Pancreas (tissue), 10 donors: ENCODE data around the gene TUBA1B. TPM values are rescaled to one million over a fixed set of nuclear protein-coding genes. Genes with fewer than 3 reads are reported as not detected.

Experiments
- ATAC-seq, 4 donors: fragments of 200-7000 bp; cut with Tn5 transposase; one replicate each; pipeline versions ENCODE4 v1.8.0 to v1.9.1; 2020; ENCODE audit warnings: mild to moderate bottlenecking in 4 of 4, moderate library complexity in 4 of 4
- DNase-seq, 6 donors: peaks; one replicate each; pipeline ENCODE4 v3.0.0-alpha.2; 2020
- FAIRE-seq: peaks from 2 replicates; lab custom pipeline; 2012; peaks lifted over from hg19 to GRCh38; lab: Jason Lieb, UNC
- H3K27ac ChIP-seq, 4 donors: fragments of 200-600 bp; sonication (generic); 1 replicate in 3 of 4; 2 replicates in 1 of 4; pipeline versions ENCODE4 v1.5.0 to v1.8.0; 2020
- H3K27me3 ChIP-seq, 4 donors: fragments of 200-600 bp; one replicate each; pipeline ENCODE4 v1.8.0; 2021
- H3K36me3 ChIP-seq, 3 donors: fragments of 200-600 bp; sonication (generic) in 1 of 3; one replicate each; pipeline versions ENCODE4 v1.5.0 to v1.8.0; 2020 to 2021
- H3K4me1 ChIP-seq, 3 donors: fragments of 200-600 bp; one replicate each; pipeline ENCODE4 v1.8.0; 2021
- H3K4me3 ChIP-seq, 4 donors: fragments of 200-600 bp; sonication (generic) in 2 of 4; one replicate each; pipeline versions ENCODE4 v1.5.0 to v1.8.0; 2020 to 2021
- H3K9me3 ChIP-seq, 4 donors: fragments of 200-600 bp; one replicate each; pipeline ENCODE4 v1.8.0; 2021
- whole genome bisulfite sequencing, 2 donors: extraction: QIAGEN DNeasy Blood & Tissue Kit; methylation state at CpG; one replicate each; pipeline ENCODE4 v1.1.7; 2013; 5-methylcytosine and 5-hydroxymethylcytosine counted together
- intact Hi-C, 3 donors: fragments of 100-400 bp; cut with DNase I; formaldehyde crosslinking; loops; one replicate each; pipeline versions ENCODE4 v1.11.1 to v1.14.2; 2022
- polyA plus RNA-seq, 2 donors: library from polyadenylated mRNA; stranded (reverse); fragments of 200-250 nt; gene quantifications; one replicate each; pipeline ENCODE4 v1.2.3, GENCODE V29; 2013
- total RNA-seq, 6 donors: library from RNA; stranded (reverse); fragmentation: NEBNext Ultra II Directional in 4 of 6; extraction: Animal tissue kit (Norgen Biotek cat#: 25700) in 4 of 6; gene quantifications; one replicate each; pipeline versions ENCODE4 v1.2.1 to v1.2.4, GENCODE V29; 2021 to 2023
- TF ChIP-seq, protein P1 (sequence below), 4 donors: fragments of 200-600 bp; sonication (generic) in 3 of 4; IDR thresholded peaks; one replicate each; pipeline versions ENCODE4 v1.5.0 to v1.8.0; 2021; ENCODE audit warnings: antibody characterized with exemption in 4 of 4
- donor health status: healthy with polysubstance abuse.
- donor health status: DM: no; HTN: no; CAD: no; lungs with moderate emphysema.
- donor health status: DM: no; HTN: no; CAD: no.
- donor health status: control.
- donor health status: control.
- donor health status: Bipolar disorder and iron deficiency.
- donor health status: DM: yes; HTN: yes; CAD: no.
- donor health status: DM: no; HTN: no; CAD: no.
- donor health status: DM: no; HTN: no; CAD: no.
- donor health status: DM: yes; HTN: yes; CAD: no.

The TUBA1B gene
- total and polyA plus RNA-seq, 8 donors: 43.1 to 214 (median 109) TPM

DNA sequence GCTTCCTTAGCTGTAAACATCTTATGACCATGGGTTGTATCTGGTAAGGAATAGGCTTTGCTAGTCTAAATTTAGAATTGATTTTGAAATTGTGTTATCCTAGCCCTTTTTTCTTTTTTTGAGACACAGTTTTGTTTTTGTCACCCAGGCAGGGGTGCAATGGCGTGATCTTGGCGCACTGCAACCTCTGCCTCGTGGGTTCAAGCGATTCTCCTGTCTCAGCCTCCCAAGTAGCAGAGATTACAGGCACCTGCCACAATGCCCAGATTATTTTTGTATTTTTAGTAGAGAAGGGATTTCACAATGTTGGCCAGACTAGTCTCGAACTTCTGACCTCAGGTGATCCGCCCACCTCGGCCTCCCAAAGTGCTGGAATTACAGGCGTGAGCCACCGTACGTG lies 2.4 kb upstream of the TUBA1B start:
- TF ChIP-seq, protein P1, sequence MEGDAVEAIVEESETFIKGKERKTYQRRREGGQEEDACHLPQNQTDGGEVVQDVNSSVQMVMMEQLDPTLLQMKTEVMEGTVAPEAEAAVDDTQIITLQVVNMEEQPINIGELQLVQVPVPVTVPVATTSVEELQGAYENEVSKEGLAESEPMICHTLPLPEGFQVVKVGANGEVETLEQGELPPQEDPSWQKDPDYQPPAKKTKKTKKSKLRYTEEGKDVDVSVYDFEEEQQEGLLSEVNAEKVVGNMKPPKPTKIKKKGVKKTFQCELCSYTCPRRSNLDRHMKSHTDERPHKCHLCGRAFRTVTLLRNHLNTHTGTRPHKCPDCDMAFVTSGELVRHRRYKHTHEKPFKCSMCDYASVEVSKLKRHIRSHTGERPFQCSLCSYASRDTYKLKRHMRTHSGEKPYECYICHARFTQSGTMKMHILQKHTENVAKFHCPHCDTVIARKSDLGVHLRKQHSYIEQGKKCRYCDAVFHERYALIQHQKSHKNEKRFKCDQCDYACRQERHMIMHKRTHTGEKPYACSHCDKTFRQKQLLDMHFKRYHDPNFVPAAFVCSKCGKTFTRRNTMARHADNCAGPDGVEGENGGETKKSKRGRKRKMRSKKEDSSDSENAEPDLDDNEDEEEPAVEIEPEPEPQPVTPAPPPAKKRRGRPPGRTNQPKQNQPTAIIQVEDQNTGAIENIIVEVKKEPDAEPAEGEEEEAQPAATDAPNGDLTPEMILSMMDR (IDR thresholded peaks at IDR 0.05): no peak
- Histone ChIP-seq H3K4me1 (peaks cover 0 to 24% (median 19%) of the 10 kb centered on the region in 3 donors), H3K27ac (no peak overlapping the region), H3K9me3 (no peaks in the 10 kb centered on the region), H3K27me3 (no peaks in the 10 kb centered on the region), H3K36me3 (peaks cover 4 to 11% (median 9%) of the 10 kb centered on the region in 3 donors), H3K4me3 (no peak overlapping the region)
- FAIRE-seq (no peak), ATAC-seq (no peak), DNase-seq (no peak)
- WGBS, 2 donors: 89% methylated on average over 10 of the region's 10 CpGs
- intact Hi-C loops: no loop called here

DNA sequence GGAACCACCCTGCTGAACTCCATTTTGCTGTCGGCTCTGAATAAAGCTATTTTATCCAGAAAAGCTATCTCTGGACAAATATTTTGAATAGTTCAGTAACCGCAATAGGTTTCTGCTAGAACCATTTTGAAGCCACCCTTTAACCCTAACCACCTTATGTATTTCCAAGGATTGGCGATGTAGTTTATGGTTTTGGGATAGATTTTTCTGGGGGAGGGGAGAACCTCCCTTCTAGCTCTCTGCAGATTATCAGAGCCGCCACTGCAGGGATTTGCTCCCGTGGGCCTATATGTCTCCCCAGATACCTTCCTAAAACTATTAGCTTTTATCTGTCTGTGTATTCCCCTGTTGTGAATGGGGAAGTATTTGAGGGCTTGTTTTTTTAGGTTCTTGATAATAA lies 1.8 kb upstream of the TUBA1B start:
- H3K27me3 ChIP-seq: no peaks in the 10 kb centered on the region
- FAIRE-seq (no peak), ATAC-seq (no peak), DNase-seq (no peak)
- intact Hi-C loops: no loop called here
- peaks cover 0 to 24% (median 19%) of the 10 kb centered on the region in 3 donors for H3K4me1 ChIP-seq
- no peaks in the 10 kb centered on the region for H3K9me3 ChIP-seq
- H3K36me3 ChIP-seq: peaks cover 4 to 11% (median 9%) of the 10 kb centered on the region in 3 donors
- 60 to 63% methylated on average over 5 of the region's 5 CpGs for WGBS, 2 donors
- H3K27ac ChIP-seq: no peak overlapping the region
- TF ChIP-seq, protein P1 (IDR thresholded peaks at IDR 0.05): no peak
- H3K4me3 ChIP-seq: no peak overlapping the region

DNA sequence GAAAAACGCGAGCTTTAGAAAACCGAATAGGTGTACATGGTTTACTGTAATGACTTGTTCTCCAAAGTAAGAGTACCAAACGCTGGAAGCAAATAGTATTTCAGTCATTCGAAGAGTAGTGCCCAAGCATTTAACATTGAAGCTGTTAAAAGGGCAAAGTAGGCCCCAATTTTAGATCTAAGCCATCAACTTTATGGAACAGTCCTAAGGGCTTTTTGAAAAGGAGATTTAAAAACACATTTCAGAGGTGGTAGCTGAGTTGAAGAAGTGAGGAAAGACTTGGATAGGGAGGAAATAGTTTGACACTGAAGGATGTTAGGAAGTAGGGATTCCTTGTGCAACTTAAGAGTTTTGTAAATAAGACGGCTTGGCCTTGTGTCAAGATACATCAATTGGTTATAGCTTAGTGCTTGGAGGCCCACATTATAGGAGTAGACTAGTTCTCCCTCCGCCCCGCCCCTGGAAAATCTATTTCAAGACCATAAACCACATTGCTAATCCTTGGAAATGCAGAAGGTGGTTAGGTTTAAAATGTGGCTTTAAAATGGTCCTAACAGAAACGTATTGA lies 783 bp upstream of the TUBA1B start:
- H3K36me3 ChIP-seq: peaks cover 4 to 11% (median 9%) of the 10 kb centered on the region in 3 donors
- TF ChIP-seq, protein P1 (IDR thresholded peaks at IDR 0.05): no peak
- no peaks in the 10 kb centered on the region for H3K9me3 ChIP-seq
- WGBS, 2 donors: 27 to 29% methylated on average over 9 of the region's 9 CpGs
- H3K4me1 ChIP-seq: peaks cover 0 to 24% (median 19%) of the 10 kb centered on the region in 3 donors
- intact Hi-C loops: no loop called here
- H3K27ac ChIP-seq: peak overlapping the region; percentile 96 to 99 (median 98)
- DNase-seq: no peak
- no peaks in the 10 kb centered on the region for H3K27me3 ChIP-seq
- peak overlapping the region; percentile 20 to 99 (median 86) for H3K4me3 ChIP-seq
- ATAC-seq: no peak
- FAIRE-seq: no peak

DNA sequence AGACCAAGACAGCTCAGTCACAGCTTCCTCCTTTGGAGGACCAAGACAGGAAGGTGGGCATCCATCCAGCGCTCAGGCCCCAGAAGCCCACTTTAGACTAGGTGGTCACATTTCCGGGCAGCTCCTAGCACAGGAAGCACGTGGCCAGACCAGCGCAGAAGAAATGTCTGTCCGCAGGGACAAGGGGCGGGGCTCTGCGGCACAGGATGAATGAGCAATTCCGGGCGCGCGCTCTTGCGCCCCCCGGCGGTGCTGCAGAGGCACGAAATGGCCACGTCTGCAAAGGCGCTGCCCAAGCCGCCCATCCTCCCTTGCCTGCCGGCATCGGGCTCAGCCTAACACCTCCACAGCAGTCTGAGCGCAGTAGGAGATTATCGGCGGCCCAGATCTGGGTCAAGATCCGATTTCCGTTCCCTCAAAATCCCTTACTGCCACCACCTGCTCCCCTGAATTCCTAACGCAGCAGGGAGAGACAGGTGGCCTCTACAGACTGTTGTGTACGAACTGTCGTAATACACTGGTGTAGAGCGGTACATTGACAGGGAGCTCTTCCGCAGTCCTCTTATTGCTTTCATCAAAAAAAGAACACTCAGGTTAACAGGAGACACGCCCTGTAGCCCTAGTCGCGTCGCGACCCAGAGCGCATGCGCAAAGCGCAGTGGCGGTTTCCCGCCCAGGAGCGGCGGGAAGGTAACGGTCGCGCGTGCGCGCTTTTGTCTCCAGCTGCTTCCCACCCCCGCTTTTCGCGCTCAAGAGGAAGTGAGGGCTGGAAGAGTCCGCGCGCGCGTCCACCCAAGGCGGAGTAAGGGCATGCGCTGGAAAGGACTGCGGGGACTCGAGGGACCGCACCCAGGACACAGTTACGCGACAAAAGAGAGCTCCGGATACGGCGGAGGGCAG lies 794 bp downstream of the TUBA1B start:
- H3K9me3 ChIP-seq: no peaks in the 10 kb centered on the region
- peak overlapping the region; percentile 96 to 99 (median 98) for H3K27ac ChIP-seq
- ATAC-seq (peak; percentile 82 to 90 (median 84)), DNase-seq (peak; percentile 93 to 99 (median 95)), FAIRE-seq (no peak)
- intact Hi-C loops: no loop called here
- H3K36me3 ChIP-seq: peaks cover 4 to 11% (median 9%) of the 10 kb centered on the region in 3 donors
- peak overlapping the region; percentile 84 to 99 (median 94) for H3K4me3 ChIP-seq
- H3K4me1 ChIP-seq: peaks cover 0 to 24% (median 19%) of the 10 kb centered on the region in 3 donors
- no peaks in the 10 kb centered on the region for H3K27me3 ChIP-seq
- WGBS, 2 donors: 0% methylated on average over 57 to 66 of the region's 66 CpGs
- TF ChIP-seq, protein P1 (IDR thresholded peaks at IDR 0.05): peak; percentile 84 to 87 (median 86)
